KMS-11 (cell line): ENCODE data around the gene TGFBR1.

ENCODE experiments used
- H2AFZ ChIP-seq: fragments of 200-600 bp; sonication (generic); 2 replicates; pipeline ENCODE4 v1.6.1; 2016; ENCODE audit warnings: antibody characterized with exemption, mixed run types, low read depth
- H3K27ac ChIP-seq: fragments of 200-600 bp; sonication (generic); 2 replicates; pipeline ENCODE4 v1.6.1; 2016; ENCODE audit warnings: mild to moderate bottlenecking, mixed run types
- H3K27me3 ChIP-seq: fragments of 200-600 bp; sonication (generic); 2 replicates; pipeline ENCODE4 v1.6.1; 2017; ENCODE audit warnings: mild to moderate bottlenecking, low read depth, mixed run types, moderate library complexity; ENCODE audit not compliant: insufficient read depth
- H3K36me3 ChIP-seq: fragments of 200-600 bp; sonication (generic); 2 replicates; pipeline ENCODE4 v1.6.1; 2017; ENCODE audit warnings: mild to moderate bottlenecking, mixed run types; ENCODE audit not compliant: insufficient read depth
- H3K4me1 ChIP-seq: fragments of 200-600 bp; sonication (generic); 2 replicates; pipeline ENCODE4 v1.6.1; 2016; ENCODE audit warnings: mild to moderate bottlenecking, low read depth, mixed run types; ENCODE audit not compliant: poor library complexity, severe bottlenecking
- H3K4me2 ChIP-seq: fragments of 200-600 bp; sonication (generic); 2 replicates; pipeline ENCODE4 v1.7.0; 2016; ENCODE audit warnings: mild to moderate bottlenecking, mixed run types
- H3K4me3 ChIP-seq: fragments of 200-600 bp; sonication (generic); IDR thresholded peaks from 2 replicates; pipeline ENCODE4 v1.6.1; 2017; ENCODE audit warnings: low read depth, low read length, mixed read lengths; ENCODE audit not compliant: insufficient read depth
- H3K79me2 ChIP-seq: fragments of 200-600 bp; sonication (generic); 2 replicates; pipeline ENCODE4 v1.6.1; 2016; ENCODE audit warnings: low read depth, mixed run types; ENCODE audit not compliant: insufficient read depth
- H3K9ac ChIP-seq: fragments of 200-600 bp; sonication (generic); 2 replicates; pipeline ENCODE4 v1.6.1; 2016; ENCODE audit warnings: mild to moderate bottlenecking, mixed run types
- H4K20me1 ChIP-seq: fragments of 200-600 bp; sonication (generic); 2 replicates; pipeline ENCODE4 v1.6.1; 2016; ENCODE audit warnings: mild to moderate bottlenecking, mixed run types; ENCODE audit not compliant: insufficient read depth
- CTCF ChIP-seq: fragments of 200-600 bp; sonication (generic); conservative IDR thresholded peaks from 2 replicates; pipeline ENCODE4 v1.6.1; 2017; ENCODE audit warnings: low read depth, mild to moderate bottlenecking, antibody characterized with exemption, low read length, moderate library complexity, mixed read lengths

The TGFBR1 gene

DNA sequence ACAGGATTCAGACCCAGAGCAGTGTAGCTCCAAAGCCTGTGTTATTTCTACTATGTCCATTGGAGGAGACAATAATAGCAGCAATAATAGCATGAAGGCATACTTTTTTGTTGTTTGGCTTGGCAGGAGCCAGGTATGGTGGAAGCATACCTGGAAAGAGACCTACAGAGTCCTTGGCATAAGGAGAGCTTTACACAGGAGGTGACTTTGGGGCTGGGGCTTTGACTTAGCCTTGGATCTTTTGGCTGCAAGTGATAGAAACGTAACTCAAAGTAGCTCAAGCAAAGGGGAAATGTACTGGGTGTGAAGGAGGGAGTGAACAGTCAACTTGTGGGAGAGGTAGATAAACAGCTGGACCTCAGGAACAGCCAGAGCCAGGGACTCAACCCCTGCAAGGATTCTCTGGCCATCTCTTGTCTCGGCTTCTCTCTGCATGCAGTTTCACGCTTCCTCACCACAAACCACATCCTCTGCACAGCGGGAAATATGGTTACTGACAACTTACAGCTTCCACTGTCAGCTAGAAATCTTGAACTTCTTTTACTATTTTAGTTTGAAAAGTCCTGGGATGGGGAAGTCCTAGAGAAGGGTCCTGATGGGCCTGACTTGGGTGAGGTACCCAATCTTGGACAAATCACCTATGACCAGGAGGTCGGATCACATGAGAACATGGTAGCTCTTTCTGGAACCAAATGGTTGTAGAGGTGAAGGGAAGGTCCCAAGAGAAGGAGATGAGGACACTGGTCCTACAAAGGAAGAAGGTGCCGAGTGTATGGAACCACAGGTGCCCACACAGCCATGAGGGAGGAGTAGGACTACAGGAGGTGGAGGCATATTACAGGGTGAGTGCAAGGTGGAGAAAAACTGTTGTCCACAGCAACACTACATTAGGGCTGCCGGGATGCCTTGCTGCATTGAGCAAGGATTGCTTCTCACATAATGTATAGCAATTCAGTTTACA is 47.0 kb upstream of the TGFBR1 start:
- no peak overlapping the region for H3K9ac ChIP-seq
- H3K27me3 ChIP-seq = no peaks in the 10 kb centered on the region
- peak overlapping the region; percentile 11; the same call in 1 of the 2 replicates for H2AFZ ChIP-seq
- H3K4me3 ChIP-seq = no peak overlapping the region
- TF ChIP-seq CTCF = no peak
- peak overlapping the region; percentile 76 for H3K4me2 ChIP-seq
- H3K36me3 ChIP-seq = no peaks in the 10 kb centered on the region
- H4K20me1 ChIP-seq = no peaks in the 10 kb centered on the region
- H3K27ac ChIP-seq = peak overlapping the region; percentile 42
- H3K79me2 ChIP-seq = no peaks in the 10 kb centered on the region
- peaks cover 69% of the 10 kb centered on the region for H3K4me1 ChIP-seq

DNA sequence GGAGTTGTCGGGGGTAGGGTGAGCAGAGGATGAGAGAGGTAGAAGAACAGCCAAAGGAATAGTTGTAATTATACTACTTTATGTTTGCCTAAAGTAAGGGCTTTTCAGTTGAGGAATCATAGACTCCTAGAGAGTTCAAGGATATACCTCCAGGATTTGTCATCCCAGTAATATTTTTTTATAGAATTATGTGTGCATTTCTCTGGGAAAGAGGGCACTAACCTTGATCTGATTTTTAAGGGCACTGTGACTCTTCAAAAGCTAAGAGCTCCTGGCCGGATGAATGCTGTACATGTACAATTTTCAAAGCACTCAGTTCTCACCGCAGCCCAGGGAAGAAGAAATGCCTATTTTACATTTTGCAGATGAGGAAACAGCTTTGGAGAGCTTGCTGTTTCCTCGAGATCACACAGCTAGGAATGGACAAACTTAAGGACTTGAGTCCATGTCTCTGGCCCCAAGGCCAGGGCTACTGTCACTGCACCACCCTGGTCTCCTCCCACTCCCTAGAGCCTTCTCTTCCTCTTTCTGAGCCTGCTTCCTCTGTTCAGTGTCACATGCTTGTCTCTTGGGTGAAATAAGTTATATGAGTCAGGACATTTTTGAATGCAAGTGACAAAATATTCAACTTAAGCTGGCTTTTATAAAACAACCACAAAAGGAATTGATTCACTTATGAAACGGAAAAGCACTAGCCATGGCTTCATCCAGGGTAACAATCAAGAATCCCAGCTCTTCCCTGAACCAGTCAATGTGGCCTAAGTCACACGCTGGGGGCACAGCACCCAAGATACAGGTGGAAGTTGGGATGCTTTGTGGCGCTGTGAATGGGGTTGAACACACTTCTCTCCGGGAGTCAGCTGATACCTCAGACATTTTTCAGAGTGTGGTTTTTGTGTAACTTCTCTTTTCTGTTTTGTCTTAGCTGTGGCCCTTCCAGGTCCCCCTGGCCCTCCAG is 45.7 kb upstream of the TGFBR1 start:
- Histone ChIP-seq H3K4me2 (peak overlapping the region; percentile 76), H3K36me3 (no peaks in the 10 kb centered on the region), H3K9ac (no peak overlapping the region), H3K4me3 (no peak overlapping the region), H3K27ac (peak overlapping the region; percentile 42; the same call in 1 of the 2 replicates), H4K20me1 (no peaks in the 10 kb centered on the region), H3K79me2 (no peaks in the 10 kb centered on the region), H3K4me1 (peaks cover 56% of the 10 kb centered on the region), H3K27me3 (no peaks in the 10 kb centered on the region), H2AFZ (peak overlapping the region; percentile 23; the same call in 1 of the 2 replicates)
- no peak for TF ChIP-seq CTCF

- Histone ChIP-seq H3K4me2 (no peak overlapping the region), H4K20me1 (no peaks in the 10 kb centered on the region), H3K27me3 (no peaks in the 10 kb centered on the region), H3K36me3 (no peaks in the 10 kb centered on the region), H3K9ac (no peak overlapping the region), H2AFZ (no peak overlapping the region), H3K4me3 (no peak overlapping the region), H3K27ac (no peak overlapping the region), H3K79me2 (no peaks in the 10 kb centered on the region), H3K4me1 (peaks cover 43% of the 10 kb centered on the region)
- no peak for TF ChIP-seq CTCF
Measured at GRCh38 chr9:99060621-99061020, 44.3 kb upstream of the TGFBR1 start.

- Histone ChIP-seq H3K9ac (no peak overlapping the region), H3K27me3 (no peaks in the 10 kb centered on the region), H3K4me1 (peaks cover 23% of the 10 kb centered on the region), H3K4me2 (no peak overlapping the region), H3K79me2 (no peaks in the 10 kb centered on the region), H3K36me3 (no peaks in the 10 kb centered on the region), H4K20me1 (no peaks in the 10 kb centered on the region), H3K27ac (no peak overlapping the region), H2AFZ (no peak overlapping the region), H3K4me3 (no peak overlapping the region)
- TF ChIP-seq CTCF = no peak
Measured at GRCh38 chr9:99062549-99062948, 42.4 kb upstream of the TGFBR1 start.
